H1 (cell line): ENCODE data around the gene RAB39A. TPM values are rescaled to one million over a fixed set of nuclear protein-coding genes. Genes with fewer than 3 reads are reported as not detected.

Experiments
- CTCF ChIA-PET: fragments of 300-600 bp; sonication (Branson Sonifier 250); formaldehyde crosslinking; loops from one replicate; lab custom pipeline; 2021; ENCODE audit not compliant: partially characterized antibody; lab: Charles Lee
- POLR2A ChIA-PET: fragments of 300-600 bp; sonication (Branson Sonifier 250); formaldehyde crosslinking; loops from one replicate; lab custom pipeline; 2021; ENCODE audit warnings: inconsistent platforms; ENCODE audit not compliant: partially characterized antibody; lab: Charles Lee
- DNase-seq, 2 experiments: peaks; one replicate each; pipeline versions ENCODE4 v3.0.0 to v3.0.0-alpha.2; 2010 to 2022; ENCODE audit warnings: low spot score in 2 of 2, low read depth in 1 of 2, mixed read lengths in 1 of 2
- FAIRE-seq: peaks from 2 replicates; lab custom pipeline; 2011; peaks lifted over from hg19 to GRCh38; lab: Jason Lieb, UNC
- H2AFZ ChIP-seq: 2 replicates; pipeline ENCODE4 v1.8.1; 2012; ENCODE audit warnings: low read length, inconsistent platforms
- H2AK5ac ChIP-seq: 2 replicates; pipeline ENCODE4 v1.6.1; 2013; ENCODE audit warnings: low read depth, low read length
- H2BK120ac ChIP-seq: replicated peaks from 2 replicates; pipeline ENCODE3; 2013; ENCODE audit warnings: low read depth, low read length, inconsistent platforms
- H2BK12ac ChIP-seq: 2 replicates; pipeline ENCODE4 v1.6.1; 2013; ENCODE audit warnings: low read depth, low read length
- H2BK15ac ChIP-seq: 2 replicates; pipeline ENCODE4 v1.6.1; 2013; ENCODE audit warnings: low read length
- H2BK20ac ChIP-seq: 2 replicates; pipeline ENCODE4 v1.6.1; 2013; ENCODE audit warnings: low read length
- H2BK5ac ChIP-seq: 2 replicates; pipeline ENCODE4 v1.6.1; 2013; ENCODE audit warnings: low read depth, low read length
- H3K14ac ChIP-seq: 2 replicates; pipeline ENCODE4 v1.6.1; 2013; ENCODE audit warnings: inconsistent platforms; ENCODE audit not compliant: insufficient read length
- H3K18ac ChIP-seq: 2 replicates; pipeline ENCODE4 v1.6.1; 2013; ENCODE audit warnings: low read length; ENCODE audit errors: extremely low read depth
- H3K23ac ChIP-seq: 2 replicates; pipeline ENCODE4 v1.6.1; 2013; ENCODE audit warnings: inconsistent platforms; ENCODE audit not compliant: insufficient read length
- H3K23me2 ChIP-seq: 2 replicates; pipeline ENCODE4 v1.6.1; 2013; ENCODE audit warnings: low read depth, low read length
- H3K27ac ChIP-seq: 2 replicates; pipeline ENCODE4 v1.6.1; 2011; ENCODE audit warnings: low read depth, low read length, inconsistent platforms
- H3K27me3 ChIP-seq, 4 experiments: replicated peaks in 1 of 4; 1 replicate in 1 of 4; 2 replicates in 3 of 4; pipeline versions ENCODE4 v1.6.1 to v1.8.1; 2011 to 2013; ENCODE audit warnings: low read length in 3 of 4, mild to moderate bottlenecking in 3 of 4, inconsistent platforms in 2 of 4, mixed read lengths in 2 of 4, moderate library complexity in 1 of 4; ENCODE audit not compliant: control insufficient read depth in 3 of 4, insufficient read depth in 3 of 4; ENCODE audit errors: extremely low read depth in 1 of 4
- H3K36me3 ChIP-seq, 4 experiments: 2 replicates each; pipeline versions ENCODE4 v1.6.1 to v1.8.1; 2011 to 2013; ENCODE audit warnings: mild to moderate bottlenecking in 4 of 4, low read length in 3 of 4, moderate library complexity in 2 of 4, control low read depth in 1 of 4, inconsistent platforms in 1 of 4; ENCODE audit not compliant: insufficient read depth in 4 of 4, control insufficient read depth in 2 of 4
- H3K4ac ChIP-seq: replicated peaks from 2 replicates; pipeline ENCODE3; 2013; ENCODE audit warnings: low read length, low read depth, mixed read lengths, inconsistent platforms; ENCODE audit not compliant: insufficient read length
- H3K4me1 ChIP-seq, 4 experiments: replicated peaks in 1 of 4; 1 replicate in 1 of 4; 2 replicates in 3 of 4; pipeline versions ENCODE4 v1.6.1 to v1.8.1; 2011 to 2013; ENCODE audit warnings: low read length in 3 of 4, inconsistent platforms in 2 of 4, mixed read lengths in 1 of 4; ENCODE audit not compliant: insufficient read depth in 4 of 4, control insufficient read depth in 3 of 4
- H3K4me2 ChIP-seq, 2 experiments: 2 replicates each; pipeline versions ENCODE4 v1.6.1 to v1.8.1; 2011 to 2013; ENCODE audit warnings: low read depth in 2 of 2, low read length in 2 of 2, control low read depth in 1 of 2, inconsistent platforms in 1 of 2, mild to moderate bottlenecking in 1 of 2; ENCODE audit not compliant: insufficient read depth in 1 of 2
- H3K4me3 ChIP-seq, 4 experiments: fragments of 200-600, 300-600 bp in 1 of 4; sonication (generic), shearing (Covaris generic), sonication (Bioruptor Twin) in 1 of 4; 2 replicates each; pipeline versions ENCODE4 v1.5.1 to v1.8.1; 2011 to 2016; ENCODE audit warnings: low read length in 4 of 4, low read depth in 3 of 4, control low read depth in 2 of 4, inconsistent platforms in 2 of 4, mild to moderate bottlenecking in 2 of 4, mixed read lengths in 1 of 4, moderate library complexity in 1 of 4; ENCODE audit not compliant: insufficient read depth in 2 of 4; ENCODE audit errors: extremely low read depth in 1 of 4
- H3K56ac ChIP-seq: replicated peaks from 2 replicates; pipeline ENCODE3; 2013; ENCODE audit warnings: low read depth, mild to moderate bottlenecking, mixed read lengths, low read length, inconsistent platforms; ENCODE audit not compliant: insufficient read length
- H3K79me1 ChIP-seq: 2 replicates; pipeline ENCODE4 v1.6.1; 2013; ENCODE audit warnings: low read depth, low read length, control low read depth
- H3K79me2 ChIP-seq, 2 experiments: 2 replicates each; pipeline versions ENCODE4 v1.6.1 to v1.8.1; 2012 to 2013; ENCODE audit warnings: low read length in 2 of 2, mild to moderate bottlenecking in 2 of 2, inconsistent platforms in 1 of 2; ENCODE audit not compliant: insufficient read depth in 2 of 2, control insufficient read depth in 1 of 2
- H3K9ac ChIP-seq, 4 experiments: replicated peaks in 1 of 4; 1 replicate in 1 of 4; 2 replicates in 3 of 4; pipeline versions ENCODE4 v1.6.1 to v1.8.1; 2011 to 2013; ENCODE audit warnings: low read depth in 3 of 4, low read length in 3 of 4, control low read depth in 2 of 4, mild to moderate bottlenecking in 2 of 4, moderate library complexity in 2 of 4, inconsistent platforms in 1 of 4; ENCODE audit errors: extremely low read depth in 1 of 4
- H3K9me3 ChIP-seq, 2 experiments: 2 replicates each; pipeline versions ENCODE4 v1.6.1 to v1.8.1; 2012 to 2013; ENCODE audit warnings: mild to moderate bottlenecking in 2 of 2, moderate library complexity in 2 of 2, control low read depth in 1 of 2, inconsistent platforms in 1 of 2, low read depth in 1 of 2, low read length in 1 of 2, mixed read lengths in 1 of 2; ENCODE audit not compliant: insufficient read depth in 2 of 2
- H4K20me1 ChIP-seq, 2 experiments: replicated peaks in 1 of 2; 2 replicates each; pipeline versions ENCODE3 to v1.8.1; 2011 to 2013; ENCODE audit warnings: inconsistent platforms in 2 of 2, low read length in 2 of 2, mild to moderate bottlenecking in 1 of 2; ENCODE audit not compliant: insufficient read depth in 2 of 2, control insufficient read depth in 1 of 2
- H4K5ac ChIP-seq: 2 replicates; pipeline ENCODE4 v1.6.1; 2013; ENCODE audit warnings: low read length, low read depth, mixed read lengths, inconsistent platforms; ENCODE audit not compliant: insufficient read length
- H4K8ac ChIP-seq: 2 replicates; pipeline ENCODE4 v1.8.0; 2013; ENCODE audit warnings: mild to moderate bottlenecking, moderate library complexity, low read length, inconsistent platforms; ENCODE audit not compliant: insufficient read depth; ENCODE audit errors: extremely low read depth
- H4K91ac ChIP-seq: replicated peaks from 2 replicates; pipeline ENCODE3; 2013; ENCODE audit warnings: low read length, mixed read lengths, inconsistent platforms; ENCODE audit not compliant: insufficient read length
- ATF2 ChIP-seq: IDR thresholded peaks from 2 replicates; pipeline ENCODE4 v1.6.1; 2012; ENCODE audit warnings: low read length, inconsistent platforms
- ATF3 ChIP-seq: IDR thresholded peaks from 2 replicates; pipeline ENCODE4 v1.6.1; 2011; ENCODE audit warnings: low read depth, mild to moderate bottlenecking, low read length; ENCODE audit not compliant: insufficient read depth
- CHD2 ChIP-seq: IDR thresholded peaks from 2 replicates; pipeline ENCODE4 v1.6.1; 2012; ENCODE audit warnings: low read length, improper control_type of control experiment
- MAX ChIP-seq: IDR thresholded peaks from 2 replicates; pipeline ENCODE4 v1.6.1; 2012; ENCODE audit warnings: inconsistent platforms
- NANOG ChIP-seq: IDR thresholded peaks from 2 replicates; pipeline ENCODE4 v1.6.1; 2011; ENCODE audit warnings: low read length, low read depth, mild to moderate bottlenecking, inconsistent platforms; ENCODE audit not compliant: insufficient read depth, poor library complexity, severe bottlenecking
- RAD21 ChIP-seq, 2 experiments: IDR thresholded peaks in 1 of 2; conservative IDR thresholded peaks in 1 of 2; 2 replicates each; pipeline ENCODE4 v1.6.1; 2011; ENCODE audit warnings: low read depth in 2 of 2, low read length in 2 of 2, improper control_type of control experiment in 1 of 2, inconsistent platforms in 1 of 2, mild to moderate bottlenecking in 1 of 2, moderate library complexity in 1 of 2
- RNF2 ChIP-seq: fragments of 200-900, 300-1000 bp; sonication (generic); IDR thresholded peaks from 2 replicates; pipeline ENCODE4 v1.7.1; 2016; ENCODE audit warnings: borderline replicate concordance, low read depth, mild to moderate bottlenecking, antibody characterized with exemption, low read length; ENCODE audit not compliant: poor library complexity, severe bottlenecking; ENCODE audit errors: missing control alignments
- TAF7 ChIP-seq: optimal IDR thresholded peaks from 2 replicates; pipeline ENCODE3; 2011; ENCODE audit warnings: low read depth, mild to moderate bottlenecking, inconsistent platforms, low read length, moderate library complexity, borderline replicate concordance
- ZNF274 ChIP-seq: IDR thresholded peaks from 2 replicates; pipeline ENCODE4 v1.7.0; 2012; ENCODE audit warnings: low read length, borderline replicate concordance; ENCODE audit errors: extremely low read depth
- WGBS, 2 experiments: shearing (Covaris generic) in 1 of 2; methylation state at CpG; one replicate each; pipeline versions ENCODE4 v1.1.6 to v1.1.7; 2013 to 2015; ENCODE audit warnings: low lambda C conversion rate in 2 of 2, mixed read lengths in 2 of 2, inconsistent platforms in 1 of 2, low coverage in 1 of 2, missing lambda C conversion rate in 1 of 2; ENCODE audit not compliant: insufficient replicate concordance in 2 of 2, insufficient coverage in 1 of 2, insufficient read length in 1 of 2; ENCODE audit errors: extremely low coverage in 1 of 2, missing lambda C conversion rate in 1 of 2; 5-methylcytosine and 5-hydroxymethylcytosine counted together
- polyA plus RNA-seq, 7 experiments: library from polyadenylated mRNA; depleted of rRNA in 3 of 7; stranded (reverse) in 5 of 7; unstranded in 2 of 7; fragments of >200 nt in 5 of 7; fragments of 200-250 nt in 2 of 7; gene quantifications; 1 replicate in 5 of 7; 2 replicates in 1 of 7; 4 replicates in 1 of 7; pipeline versions ENCODE4 v1.2.1 to v1.2.3, GENCODE V29; 2011 to 2013; ENCODE audit warnings: missing spikeins in 2 of 7, mixed read lengths in 2 of 7
- total RNA-seq: library from RNA; stranded (reverse); fragmentation: NEBNext Ultra II Directional; extraction: Animal tissue kit (Norgen Biotek cat#: 25700); gene quantifications from 2 replicates; pipeline ENCODE4 v1.2.1, GENCODE V29; 2021

Gene RAB39A
- total and polyA plus RNA-seq, 2 of the 8 experiments (the other 6 are each of a cell fraction or from before 2014, with no cell fraction given), result 7.1 to 19.1 TPM

- Histone ChIP-seq H2BK15ac (no peak overlapping the region), H3K36me3 (no peaks in the 10 kb centered on the region), H3K14ac (no peak overlapping the region), H2AK5ac (no peak overlapping the region), H2BK20ac (no peak overlapping the region), H3K23ac (no peak overlapping the region), H3K23me2 (no peaks in the 10 kb centered on the region), H3K9me3 (peaks cover 0 to 10% of the 10 kb centered on the region in 2 experiments; a peak in 1 of 4 replicates), H3K9ac (peak overlapping the region in 1 of 4 experiments; percentile 18; a peak in 1 of 7 replicates), H3K27me3 (no peaks in the 10 kb centered on the region), H3K79me2 (no peaks in the 10 kb centered on the region), H3K56ac (no peak overlapping the region), H3K18ac (no peak overlapping the region)
- POLR2A ChIA-PET, result no interaction called here
- TF ChIP-seq RNF2 (no peak), ATF2 (no peak), MAX (no peak), CHD2 (no peak), RAD21 (IDR thresholded peaks at IDR 0.05 in 1 of 2, conservative IDR thresholded peaks at IDR 0.05 in 1 of 2; ENCODE audit: low read depth in 2 of 2, low read length in 2 of 2) (no peak), NANOG (no peak), ZNF274 (no peak), TAF7 (no peak), ATF3 (no peak)
- TF ChIP-seq, all 59 proteins: peak for 0
- FAIRE-seq (no peak), DNase-seq (no peak)
- Histone ChIP-seq H2AFZ (no peak overlapping the region), H3K27ac (no peak overlapping the region), H3K4me2 (no peak overlapping the region), H4K20me1 (no peaks in the 10 kb centered on the region), H3K4ac (no peak overlapping the region), H2BK5ac (no peak overlapping the region), H3K4me1 (no peaks in the 10 kb centered on the region), H2BK120ac (no peak overlapping the region), H3K4me3 (no peak overlapping the region), H4K5ac (no peak overlapping the region), H4K8ac (no peak overlapping the region), H4K91ac (no peak overlapping the region), H3K79me1 (no peaks in the 10 kb centered on the region), H2BK12ac (no peak overlapping the region)
- WGBS, 2 experiments, result 96% methylated on average over 21 of the region's 23 CpGs; no CpG with 5 or more reads in 1 of the 2 experiments
- CTCF ChIA-PET, result interaction anchor here (1.1 to 1.4 kb wide), 4 partner anchors 10 to 167 kb away, joined by 3 to 6 read pairs (median 4); no protein-coding TSS in a partner anchor
Observed at GRCh38 chr11:107908211-107908610, 20.0 kb upstream of the RAB39A start.
